ENCODE data around the gene SFSWAP.

DNA sequence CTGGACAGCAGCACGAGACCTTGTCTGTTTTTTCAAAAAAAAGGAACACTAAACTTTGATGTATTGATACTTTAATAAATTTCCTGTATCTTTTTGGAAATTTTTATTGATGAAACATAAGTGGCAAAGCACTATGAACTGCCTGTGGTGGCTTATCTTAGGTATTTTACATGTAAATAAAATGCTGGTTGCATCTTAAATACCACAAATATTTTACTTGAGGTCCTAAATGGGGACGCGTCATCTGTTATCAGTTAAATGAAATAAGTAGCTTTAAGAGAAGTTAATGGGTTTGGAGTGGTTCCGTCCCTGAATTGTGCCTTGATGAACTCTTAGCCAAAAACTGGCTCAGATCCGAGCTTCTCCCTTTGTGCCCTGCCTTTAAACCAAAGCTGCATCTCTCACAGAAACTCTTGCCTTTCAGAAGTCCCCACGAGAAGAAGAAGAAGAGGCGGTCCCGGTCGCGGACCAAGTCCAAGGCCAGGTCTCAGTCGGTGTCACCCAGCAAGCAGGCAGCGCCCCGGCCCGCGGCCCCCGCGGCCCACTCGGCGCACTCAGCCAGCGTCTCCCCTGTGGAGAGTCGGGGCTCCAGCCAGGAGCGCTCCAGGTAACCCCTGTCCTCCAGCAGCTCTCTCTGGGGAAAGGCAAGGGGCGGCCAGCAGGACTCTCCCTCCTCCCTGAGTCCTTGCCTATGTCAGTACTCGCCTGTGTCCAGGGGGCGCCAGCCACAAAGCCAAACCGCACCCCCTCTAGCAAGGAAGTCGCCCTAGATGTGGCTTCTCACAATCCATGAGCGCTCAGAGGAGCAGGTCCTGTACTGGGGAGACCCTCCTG lies 86.1 kb downstream of the SFSWAP start:
- TF ChIP-seq, protein P1, sequence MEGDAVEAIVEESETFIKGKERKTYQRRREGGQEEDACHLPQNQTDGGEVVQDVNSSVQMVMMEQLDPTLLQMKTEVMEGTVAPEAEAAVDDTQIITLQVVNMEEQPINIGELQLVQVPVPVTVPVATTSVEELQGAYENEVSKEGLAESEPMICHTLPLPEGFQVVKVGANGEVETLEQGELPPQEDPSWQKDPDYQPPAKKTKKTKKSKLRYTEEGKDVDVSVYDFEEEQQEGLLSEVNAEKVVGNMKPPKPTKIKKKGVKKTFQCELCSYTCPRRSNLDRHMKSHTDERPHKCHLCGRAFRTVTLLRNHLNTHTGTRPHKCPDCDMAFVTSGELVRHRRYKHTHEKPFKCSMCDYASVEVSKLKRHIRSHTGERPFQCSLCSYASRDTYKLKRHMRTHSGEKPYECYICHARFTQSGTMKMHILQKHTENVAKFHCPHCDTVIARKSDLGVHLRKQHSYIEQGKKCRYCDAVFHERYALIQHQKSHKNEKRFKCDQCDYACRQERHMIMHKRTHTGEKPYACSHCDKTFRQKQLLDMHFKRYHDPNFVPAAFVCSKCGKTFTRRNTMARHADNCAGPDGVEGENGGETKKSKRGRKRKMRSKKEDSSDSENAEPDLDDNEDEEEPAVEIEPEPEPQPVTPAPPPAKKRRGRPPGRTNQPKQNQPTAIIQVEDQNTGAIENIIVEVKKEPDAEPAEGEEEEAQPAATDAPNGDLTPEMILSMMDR (IDR thresholded peaks at IDR 0.05): no peak
- no peak for TF ChIP-seq POLR2A (IDR thresholded peaks at IDR 0.05)
